Measurements from ENCODE around the gene PPIL4.

The PPIL4 gene

GRCh38 chr6:149545754-149546471, at the start of gene PPIL4:
Gene PPIL4 (minus strand): TSS chr6:149546043. CDS start chr6:149546005, 38 bp downstream.
- peak; percentile 92 to 97 (median 96) for DNase-seq (ENCODE audit: low read depth in 2 of 3, low spot score in 1 of 3)

DNA sequence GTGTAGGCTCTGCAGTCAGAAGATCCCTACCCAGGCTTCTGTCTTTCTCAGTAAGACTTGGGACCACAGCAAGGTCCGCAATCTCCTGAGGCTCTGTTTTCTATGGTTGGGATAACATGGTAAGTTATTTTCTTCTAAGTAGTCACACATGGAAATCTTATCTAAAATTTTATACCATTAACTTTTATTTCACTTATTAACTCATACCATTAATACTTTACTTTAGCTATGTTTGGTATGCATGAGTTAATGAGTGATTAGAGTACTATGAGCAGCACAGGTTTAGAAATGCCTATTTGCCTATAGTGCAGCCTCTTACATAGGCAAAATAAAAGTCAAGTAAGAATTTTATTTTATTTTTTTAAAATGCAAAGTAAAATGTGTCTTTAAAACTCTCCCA, 47.6 kb upstream of the PPIL4 start:
- no peak for DNase-seq (ENCODE audit: low read depth in 2 of 3, low spot score in 1 of 3)

DNA sequence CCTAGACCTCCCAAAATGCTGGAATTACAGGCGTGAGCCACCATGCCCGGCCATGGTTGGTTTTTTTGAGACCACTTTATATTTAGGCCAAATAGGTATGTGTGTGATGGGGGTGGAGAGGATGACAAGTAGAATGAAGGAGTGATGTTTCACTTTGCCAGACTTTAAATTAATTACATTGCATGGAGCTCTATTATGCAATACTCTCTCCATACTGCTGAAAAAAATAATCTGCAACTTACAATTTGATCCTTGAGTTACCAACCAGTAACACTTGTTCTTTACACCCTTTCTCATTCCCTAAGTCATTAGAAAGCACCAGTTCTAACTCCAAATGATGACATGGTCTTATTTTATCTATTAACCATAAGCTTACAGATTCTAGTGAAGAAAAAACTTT, 47.1 kb upstream of the PPIL4 start:
- no peak for DNase-seq (ENCODE audit: low read depth in 2 of 3, low spot score in 1 of 3)

GRCh38 chr6:149586149-149586548, 40.3 kb upstream of the PPIL4 start:
- DNase-seq (ENCODE audit: low read depth in 2 of 3, low spot score in 1 of 3) = no peak

- DNase-seq (ENCODE audit: low read depth in 2 of 3, low spot score in 1 of 3) = no peak
Observed at GRCh38 chr6:149581349-149581748, 35.5 kb upstream of the PPIL4 start.

- DNase-seq (ENCODE audit: low read depth in 2 of 3, low spot score in 1 of 3) = no peak
Observed at GRCh38 chr6:149580880-149581279, 35.0 kb upstream of the PPIL4 start.

GRCh38 chr6:149567945-149568585, 22.2 kb upstream of the PPIL4 start:
- no peak for DNase-seq (ENCODE audit: low read depth in 2 of 3, low spot score in 1 of 3)

GRCh38 chr6:149567194-149567586, 21.3 kb upstream of the PPIL4 start:
- DNase-seq (ENCODE audit: low read depth in 2 of 3, low spot score in 1 of 3) = no peak

GRCh38 chr6:149566410-149567193, 20.8 kb upstream of the PPIL4 start:
- DNase-seq (ENCODE audit: low read depth in 2 of 3, low spot score in 1 of 3) = peak; percentile 7 to 29 (median 9)

GRCh38 chr6:149565527-149566409, 19.9 kb upstream of the PPIL4 start, which contains the start of gene GINM1:
Gene GINM1 (plus strand): TSS chr6:149566375. CDS start chr6:149566415, 40 bp downstream.
- peak; percentile 92 to 95 (median 93) for DNase-seq (ENCODE audit: low read depth in 2 of 3, low spot score in 1 of 3)

GRCh38 chr6:149563928-149564325, 18.1 kb upstream of the PPIL4 start:
- no peak for DNase-seq (ENCODE audit: low read depth in 2 of 3, low spot score in 1 of 3)

DNA sequence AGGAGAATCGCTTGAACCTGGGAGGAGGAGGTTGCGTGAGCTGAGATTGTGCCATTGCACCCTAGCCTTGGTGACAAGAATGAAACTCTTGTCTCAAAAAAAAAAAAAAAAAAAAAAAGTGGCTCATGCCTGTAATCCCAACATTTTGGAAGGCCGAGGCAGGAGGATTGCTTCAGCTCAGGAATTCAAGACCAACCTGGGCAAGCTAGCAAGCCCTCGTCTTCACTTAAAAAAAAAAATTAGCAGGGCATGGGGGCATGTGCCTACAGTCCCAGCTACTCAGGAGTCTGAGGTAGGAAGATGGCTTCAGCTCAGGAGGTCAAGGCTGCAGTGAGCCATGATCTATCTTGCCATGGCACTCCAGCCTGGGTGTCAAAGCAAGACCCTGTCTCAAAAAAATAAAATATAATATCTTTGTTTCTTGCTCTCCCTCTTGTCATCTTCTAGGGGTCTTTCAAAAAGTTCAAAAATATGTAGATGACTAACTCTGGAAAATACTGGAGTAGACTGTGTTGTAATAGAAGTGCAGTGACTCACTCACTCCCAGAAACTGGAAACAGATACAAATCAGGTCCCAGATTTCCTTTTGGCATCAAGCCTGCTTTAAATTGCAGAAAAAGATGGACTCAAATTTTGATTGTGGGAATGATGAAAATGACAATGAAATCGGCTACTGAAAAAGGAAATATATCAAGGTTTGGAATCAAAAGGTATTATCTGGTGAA, 17.5 kb upstream of the PPIL4 start:
- DNase-seq (ENCODE audit: low read depth in 2 of 3, low spot score in 1 of 3) = no peak

GRCh38 chr6:149560736-149561135, 14.9 kb upstream of the PPIL4 start:
- no peak for DNase-seq (ENCODE audit: low read depth in 2 of 3, low spot score in 1 of 3)

GRCh38 chr6:149559389-149559788, 13.5 kb upstream of the PPIL4 start:
- no peak for DNase-seq (ENCODE audit: low read depth in 2 of 3, low spot score in 1 of 3)

DNA sequence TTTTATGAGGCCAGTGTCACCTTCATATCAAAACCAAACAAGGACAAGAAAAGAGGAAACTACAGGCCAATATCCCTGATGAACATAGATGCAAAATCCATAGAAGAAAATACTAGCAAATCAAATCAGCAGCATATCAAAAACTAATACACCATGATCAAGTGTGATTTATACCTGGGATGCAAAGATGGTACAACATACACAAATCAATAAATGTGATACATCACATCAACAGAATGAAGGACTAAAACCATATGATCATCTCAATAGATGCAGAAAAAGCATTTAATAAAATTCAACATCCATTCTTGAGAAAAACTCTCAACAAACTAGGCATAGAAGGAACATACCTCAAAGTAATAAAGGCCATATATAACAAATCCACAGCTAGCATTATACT, 12.2 kb upstream of the PPIL4 start:
- no peak for DNase-seq (ENCODE audit: low read depth in 2 of 3, low spot score in 1 of 3)

DNA sequence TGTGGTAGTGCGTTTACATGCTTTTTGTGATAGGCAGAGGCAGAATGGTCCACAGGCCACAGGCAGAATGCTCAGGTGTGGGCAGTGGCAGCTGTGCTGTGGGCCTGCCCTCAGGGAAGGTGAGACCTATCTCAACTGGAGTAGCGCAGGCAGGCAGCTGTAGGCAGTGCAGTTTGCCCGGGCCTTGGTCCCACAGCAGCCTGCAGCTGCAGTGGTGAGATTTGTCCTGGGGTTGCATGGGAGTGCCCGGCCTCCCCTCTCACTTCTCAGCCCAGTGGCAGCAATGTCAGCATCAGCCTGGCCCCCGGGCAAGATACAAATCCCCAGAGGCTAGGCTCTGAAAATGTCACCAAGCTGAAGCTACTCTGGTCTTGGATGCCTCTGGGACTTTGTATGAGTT, 6.1 kb upstream of the PPIL4 start:
- no peak for DNase-seq (ENCODE audit: low read depth in 2 of 3, low spot score in 1 of 3)

DNA sequence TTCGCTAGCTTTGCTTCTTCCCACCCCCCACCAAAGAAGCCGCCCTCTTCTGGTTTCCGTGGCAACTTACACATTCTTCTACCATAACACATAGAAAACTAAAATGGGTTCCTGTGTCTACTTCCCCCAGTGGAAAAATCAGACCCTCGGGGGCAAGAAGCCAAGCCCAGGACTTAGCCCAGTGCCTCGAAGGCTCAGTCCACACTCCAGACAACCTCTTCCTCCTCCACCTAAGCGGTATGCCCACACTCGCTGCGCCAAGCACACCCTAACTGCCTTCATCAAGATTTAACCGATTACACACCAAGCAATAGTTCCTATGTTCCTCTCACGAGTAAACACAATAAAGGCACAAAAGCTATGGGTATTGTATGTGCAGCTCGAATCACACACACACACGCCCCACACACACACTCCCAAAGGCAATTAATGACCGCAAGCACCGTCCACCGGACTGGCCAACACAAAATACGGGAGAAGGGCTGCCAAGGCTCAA, 537 bp downstream of the PPIL4 start:
- peak; percentile 21 to 45 (median 28) for DNase-seq (ENCODE audit: low read depth in 2 of 3, low spot score in 1 of 3)

GRCh38 chr6:149544646-149545257, 1.1 kb downstream of the PPIL4 start:
- DNase-seq (ENCODE audit: low read depth in 2 of 3, low spot score in 1 of 3) = no peak

- no peak for DNase-seq (ENCODE audit: low read depth in 2 of 3, low spot score in 1 of 3)
Observed at GRCh38 chr6:149541139-149541538, 4.7 kb downstream of the PPIL4 start.

DNA sequence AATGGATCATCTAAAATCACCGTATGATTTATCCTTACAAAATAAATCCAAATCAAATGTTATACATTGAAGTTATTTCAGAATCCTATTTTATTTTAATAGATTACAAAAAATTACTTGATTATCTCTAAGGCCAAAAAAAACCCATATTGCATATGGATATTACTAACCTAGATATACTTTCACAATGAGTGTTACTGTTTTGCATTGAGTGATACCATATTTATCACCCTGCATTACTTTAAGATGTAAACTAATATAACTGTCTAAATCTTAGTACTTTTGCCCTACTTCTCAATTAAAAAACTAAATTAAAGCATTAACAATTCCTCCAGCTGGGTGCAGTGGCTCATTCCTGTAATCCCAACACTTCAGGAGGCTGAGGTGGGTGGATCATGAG, 11.1 kb downstream of the PPIL4 start:
- DNase-seq (ENCODE audit: low read depth in 2 of 3, low spot score in 1 of 3) = no peak

Data from stimulated activated CD4-positive, alpha-beta T cell treated with anti-CD3 and anti-CD28 coated beads, Interleukin-12 subunit alpha, Interleukin-12 subunit beta, amount 100 ng/mL, for 48 hours (primary cell).